Dermis blood vessel endothelial cell (primary cell): Measurements from ENCODE around the gene ADO. TPM values are rescaled to one million over a fixed set of nuclear protein-coding genes. Genes with fewer than 3 reads are reported as not detected.
"Not testable (repeated sequence)": the region's sequence is repeated elsewhere in the genome, so short reads cannot be mapped to it uniquely, and the experiment has no call there.

Source experiments
- DNase-seq: peaks from one replicate; pipeline ENCODE4 v3.0.0; 2010
- total RNA-seq: library from RNA; depleted of rRNA; stranded (reverse); fragments of >200 nt; gene quantifications from 2 replicates; pipeline ENCODE4 v1.2.3, GENCODE V29; 2014

Gene ADO
- total RNA-seq: 22.3 and 24.8 TPM in 2 replicates

DNA sequence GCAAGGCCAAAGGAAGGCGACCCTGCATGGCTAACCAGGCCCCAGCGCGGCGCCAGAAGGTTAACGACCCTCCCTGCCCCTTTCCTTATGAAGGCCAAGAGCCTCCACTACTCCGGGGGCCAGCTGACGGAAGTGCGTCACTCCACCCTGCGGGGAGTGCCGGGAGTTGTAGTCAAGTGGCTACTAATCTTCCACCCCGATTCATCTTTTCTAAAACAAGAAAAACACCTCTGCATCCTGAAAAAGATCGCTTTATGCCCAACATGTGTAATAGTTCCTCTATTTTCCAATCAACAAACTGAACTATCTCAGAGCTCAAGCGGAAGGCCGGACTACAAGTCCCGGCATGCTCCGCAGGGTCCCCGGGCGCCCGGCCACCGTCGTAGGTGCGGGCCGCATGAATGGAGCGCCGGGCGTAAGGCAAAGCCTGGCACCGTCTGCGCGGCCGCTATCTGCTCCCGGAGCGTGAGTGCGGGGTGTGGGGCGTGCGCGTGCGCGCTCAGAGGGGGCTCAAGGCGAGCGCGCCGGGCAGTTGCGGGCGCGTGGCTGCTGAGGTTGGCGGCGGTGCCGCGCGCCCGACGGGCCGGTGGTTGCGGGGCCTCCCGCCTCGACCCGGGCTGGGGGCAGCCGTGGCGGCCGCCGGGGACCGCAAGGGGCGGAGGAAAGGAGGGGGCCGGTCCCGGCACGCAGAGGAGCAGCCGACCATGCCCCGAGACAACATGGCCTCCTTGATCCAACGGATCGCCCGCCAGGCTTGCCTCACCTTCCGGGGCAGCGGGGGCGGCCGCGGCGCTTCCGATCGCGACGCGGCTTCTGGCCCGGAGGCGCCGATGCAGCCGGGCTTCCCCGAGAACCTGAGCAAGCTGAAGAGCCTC, at the start of gene ADO:
ADO (plus strand) TSS at position 365 of the 875 bp plus-strand sequence; CDS start at position 705, 340 bp downstream.
- DNase-seq: peak; percentile 91

DNA sequence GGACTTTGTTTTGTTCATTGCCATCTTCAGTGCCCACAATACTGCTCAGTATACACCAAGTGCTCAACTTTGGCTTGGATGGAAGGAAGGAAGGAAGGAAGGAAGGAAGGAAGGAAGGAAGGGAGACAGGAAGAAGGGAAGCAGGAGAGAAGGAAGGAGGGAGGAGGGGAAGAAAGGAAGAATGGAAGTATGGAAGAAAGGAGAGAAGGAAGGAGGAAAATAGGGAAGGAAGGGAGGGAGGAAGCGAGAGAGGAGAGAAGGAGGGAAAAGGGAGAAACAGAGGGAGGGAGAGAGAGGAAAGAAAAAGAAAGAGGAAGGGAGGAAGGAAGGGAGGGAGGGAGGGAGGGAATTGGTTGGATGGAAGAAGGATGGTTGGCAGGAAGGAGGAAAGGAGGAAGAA, 49.6 kb upstream of the ADO start:
- no peak for DNase-seq

DNA sequence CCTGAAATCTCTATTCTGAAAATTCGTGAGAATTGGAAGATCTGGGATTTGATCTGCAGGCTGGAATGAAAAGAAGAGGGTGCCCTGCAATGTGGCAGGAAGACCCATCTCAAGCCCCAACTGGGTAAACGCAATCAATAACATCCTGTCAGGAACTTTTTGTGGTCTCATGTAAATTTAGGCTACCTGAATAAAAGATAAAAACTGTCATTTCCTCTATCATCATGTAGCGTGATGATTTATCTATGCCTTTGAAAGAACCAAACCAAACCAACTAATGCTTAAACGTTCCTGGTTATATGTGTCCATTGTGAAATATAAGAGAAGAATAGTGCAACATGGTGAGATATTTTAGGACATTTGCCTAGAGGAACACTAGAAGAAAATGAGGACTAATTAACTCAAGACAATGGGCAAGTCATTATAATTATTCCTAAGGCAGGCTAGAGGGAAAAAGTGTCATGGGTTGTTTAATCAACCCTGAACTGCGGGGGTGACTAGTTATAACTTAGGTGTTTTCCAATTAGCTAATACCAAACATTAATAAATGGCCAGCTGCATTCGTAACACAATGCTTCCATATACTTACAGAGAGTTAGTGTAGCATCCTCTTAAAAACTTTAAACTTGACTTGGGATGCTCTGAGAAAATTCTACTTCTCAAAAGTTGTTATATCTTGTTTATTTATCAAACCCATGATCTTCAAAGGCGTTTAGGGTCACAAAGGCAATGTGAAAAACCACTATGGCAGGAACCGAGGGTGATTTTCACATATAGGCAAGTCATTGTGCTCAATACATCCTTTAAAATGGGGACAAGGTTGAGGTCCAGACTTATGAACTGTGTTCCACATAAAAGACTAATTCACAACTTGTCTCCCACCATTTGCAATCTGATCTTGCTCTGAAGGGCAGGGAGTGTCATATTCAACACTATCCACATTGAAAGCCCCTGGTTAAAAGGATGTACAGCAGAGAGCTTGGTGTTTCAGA, 48.6 kb upstream of the ADO start:
- DNase-seq: no peak

DNA sequence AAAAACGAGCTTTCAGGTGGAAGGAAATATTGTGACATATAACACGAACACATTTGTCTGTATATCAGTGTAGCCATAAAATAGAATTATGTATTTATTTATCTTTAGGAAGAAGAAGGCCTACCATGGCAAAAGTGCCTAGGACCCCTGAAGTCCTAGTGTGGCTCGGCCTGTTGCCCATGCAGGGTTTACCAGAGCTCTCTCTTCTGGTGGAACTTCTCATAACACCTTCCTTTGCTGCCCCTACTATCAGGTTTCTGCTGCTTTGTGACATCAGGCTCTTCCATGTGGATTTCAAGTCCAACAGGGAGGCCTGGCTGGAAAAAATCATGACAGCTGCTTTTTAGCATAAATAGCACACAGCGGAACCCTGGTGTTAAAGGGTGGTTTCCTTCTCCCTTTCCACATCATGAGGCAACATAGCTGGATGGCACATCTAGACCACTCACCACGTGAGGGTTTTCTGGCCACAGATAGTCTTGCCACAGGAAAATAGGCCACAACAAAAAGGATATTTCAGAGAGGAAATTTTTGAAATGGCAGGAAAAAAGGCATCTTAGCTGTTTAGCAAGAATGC, 44.8 kb upstream of the ADO start:
- DNase-seq: no peak

DNA sequence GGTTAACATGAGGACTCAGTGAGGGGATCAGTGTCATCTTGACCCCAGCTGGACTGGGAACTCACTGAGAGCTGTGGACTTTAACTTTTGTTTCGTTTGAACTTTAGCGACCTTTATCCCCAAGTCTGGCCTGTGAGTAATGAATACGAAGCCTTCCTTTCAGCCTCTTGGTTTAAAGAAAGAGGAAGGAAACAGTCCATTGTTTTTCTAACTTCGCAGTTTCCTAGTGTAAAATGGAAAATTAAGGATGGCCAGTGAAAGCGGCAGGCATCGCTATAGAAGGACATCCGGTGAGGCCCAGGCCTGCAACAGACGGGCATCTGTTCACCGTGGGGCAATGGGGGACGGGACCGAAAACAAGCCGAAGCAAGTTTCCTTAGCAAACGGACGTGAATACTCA, 44.1 kb upstream of the ADO start:
- DNase-seq: peak; percentile 86

DNA sequence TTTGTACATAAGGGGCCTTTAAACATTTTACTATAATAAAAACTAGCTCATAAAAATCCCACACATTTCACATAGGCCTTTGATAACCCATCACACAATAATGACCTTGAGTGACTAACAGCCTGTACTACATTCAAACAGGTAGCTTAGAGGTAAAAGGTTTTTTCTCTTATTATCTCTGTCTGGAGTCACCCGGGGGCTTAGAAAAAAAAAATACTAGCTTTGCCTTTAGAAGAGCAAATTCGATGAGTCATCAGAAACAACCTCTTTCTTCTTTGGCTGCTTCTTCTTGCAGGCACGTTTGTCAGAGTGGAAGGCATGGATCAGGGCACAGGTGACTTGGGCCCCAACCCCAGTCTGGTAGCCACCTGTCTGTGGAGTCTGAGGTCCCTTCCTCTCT, 43.4 kb upstream of the ADO start:
- peak; percentile 35 for DNase-seq

DNA sequence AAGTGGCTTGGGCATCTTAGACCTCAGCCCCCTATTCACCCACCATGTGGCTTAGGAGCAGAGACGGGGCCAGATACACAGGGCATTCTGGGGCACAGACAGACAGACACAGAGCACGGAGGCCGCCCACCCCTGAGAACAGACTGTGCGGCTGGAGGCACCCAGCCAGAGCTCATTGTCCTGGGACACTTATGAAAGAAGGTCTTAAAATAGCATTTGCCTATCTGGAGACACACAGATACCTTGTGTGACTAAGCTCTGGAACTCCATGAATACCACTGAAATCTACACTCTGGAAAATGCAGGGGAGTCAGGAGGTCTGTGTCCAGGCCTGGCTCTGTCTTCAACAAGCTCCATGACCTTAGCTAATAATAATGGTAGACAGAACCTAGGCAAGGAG, 41.4 kb upstream of the ADO start:
- no peak for DNase-seq

DNA sequence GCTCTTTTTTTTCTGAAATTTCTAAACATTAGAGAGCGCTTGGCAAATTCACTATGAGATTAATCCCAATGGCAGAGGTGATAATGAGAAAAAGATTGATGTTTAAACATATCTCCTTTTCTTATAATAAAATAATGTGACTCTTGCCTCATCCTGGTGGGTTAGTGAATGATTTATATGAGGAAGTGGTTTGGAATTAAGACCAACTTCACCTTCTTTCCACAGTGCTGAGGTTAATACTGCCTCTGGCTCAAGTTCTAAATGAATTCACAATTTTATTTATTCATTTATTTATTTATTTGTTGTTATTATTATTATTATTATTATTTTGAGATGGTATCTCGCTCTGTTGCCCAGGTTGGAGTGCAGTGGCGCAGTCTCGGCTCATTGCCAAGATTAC, 40.5 kb upstream of the ADO start:
- no peak for DNase-seq

DNA sequence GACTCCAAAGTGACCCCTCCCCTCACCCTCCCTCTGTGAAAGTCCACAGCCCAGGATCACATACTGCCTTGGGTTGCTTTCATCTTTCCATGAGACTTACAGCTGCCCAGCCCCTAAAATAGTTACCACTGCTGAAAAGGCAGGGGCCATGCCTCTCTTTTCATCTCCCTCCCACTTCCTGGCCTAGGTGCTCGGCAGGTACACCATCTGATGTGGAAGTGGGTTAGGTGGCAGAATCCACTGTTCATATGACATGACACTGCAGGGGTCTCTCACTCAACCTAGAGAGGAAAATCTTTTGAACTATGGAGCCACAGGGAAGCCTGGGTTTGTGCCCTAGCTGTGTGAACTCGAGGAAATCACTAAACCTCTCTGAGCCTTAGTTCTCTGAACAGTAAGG, 38.8 kb upstream of the ADO start:
- DNase-seq: no peak

DNA sequence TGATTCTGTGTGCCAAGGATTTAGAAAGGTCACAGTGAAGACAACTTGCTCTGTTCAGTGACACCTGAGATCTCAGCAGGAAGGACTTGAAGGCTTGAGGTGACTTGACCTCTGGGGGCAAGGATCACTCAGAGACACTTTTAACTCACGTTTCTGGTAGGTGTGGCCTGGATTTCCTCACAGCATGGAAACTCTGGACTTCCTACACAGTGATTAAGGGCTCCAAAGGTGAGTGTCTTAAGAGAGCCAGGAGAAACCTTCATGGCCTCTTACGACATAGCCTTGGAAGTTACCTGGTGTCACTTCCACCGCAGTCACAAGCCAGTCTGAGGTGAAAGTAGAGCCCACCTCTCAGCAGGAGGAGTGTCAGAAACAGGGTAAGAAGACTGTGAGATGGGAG, 38.1 kb upstream of the ADO start:
- no peak for DNase-seq

DNA sequence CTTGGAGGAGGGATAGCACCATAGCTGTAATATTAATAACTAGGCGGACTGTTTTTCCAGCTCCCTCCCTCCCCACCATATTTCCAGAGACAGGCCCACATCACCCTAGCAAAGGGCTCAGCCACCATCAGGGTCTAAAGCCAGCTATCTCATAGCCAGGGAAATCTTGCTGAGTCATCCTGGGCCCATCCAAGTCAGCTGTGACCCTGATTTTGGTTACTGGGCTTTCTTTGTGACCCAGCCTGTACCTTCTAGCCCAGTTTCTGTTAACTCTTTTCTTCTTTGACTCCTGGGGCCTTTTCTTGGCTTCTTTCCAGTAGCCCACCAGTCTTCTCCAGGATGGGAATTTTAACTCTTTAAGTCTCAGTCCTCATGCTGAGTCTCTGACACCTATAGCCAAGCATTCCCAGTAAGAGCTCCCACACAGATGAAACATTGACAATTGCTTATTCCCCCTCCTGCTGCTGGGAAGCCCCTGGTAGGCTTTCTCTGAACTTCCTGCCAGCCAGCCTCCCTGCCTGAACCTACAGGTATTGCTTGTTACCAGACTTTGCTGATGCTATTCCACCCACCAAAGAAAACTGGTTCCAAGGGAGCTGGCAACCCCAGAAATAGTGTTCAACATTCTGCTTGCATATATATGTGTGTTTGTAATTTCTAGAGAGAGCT, 34.8 kb upstream of the ADO start:
- no peak for DNase-seq

DNA sequence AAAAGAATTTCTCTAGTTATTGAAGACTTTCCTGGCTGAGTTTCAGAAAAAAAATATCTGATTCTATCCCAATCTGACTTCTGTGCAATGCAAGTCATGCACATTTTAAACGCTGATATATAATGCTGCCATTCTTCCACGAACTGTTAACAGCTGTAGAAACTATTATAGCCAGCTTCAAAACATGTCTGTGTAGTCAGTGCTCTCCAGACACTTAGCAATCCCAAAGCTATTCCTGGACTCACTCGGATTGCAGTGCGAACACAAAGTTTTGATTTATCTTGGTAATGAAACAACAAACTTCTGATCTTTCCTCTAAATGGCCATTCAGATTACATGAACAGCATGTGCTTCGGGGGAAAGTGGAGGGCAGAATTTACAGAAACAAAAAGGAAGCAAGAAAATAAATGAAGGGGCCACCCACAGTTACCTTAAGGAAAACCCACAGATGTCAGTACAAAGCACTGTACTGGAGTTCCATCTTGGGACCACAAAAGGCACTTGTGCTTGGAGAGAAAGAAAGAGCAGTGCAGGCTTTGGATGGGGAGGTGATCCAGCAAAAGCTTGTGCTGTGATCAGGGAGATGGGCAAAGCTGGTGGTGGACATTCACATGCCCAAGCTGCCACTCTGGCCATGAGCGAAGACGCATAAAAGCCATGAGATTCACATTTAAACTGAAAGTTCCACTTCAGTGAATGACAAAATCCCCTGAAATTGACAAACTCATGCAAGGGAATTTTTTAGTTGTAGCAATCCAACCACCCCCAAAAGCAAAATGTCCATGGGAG, 32.1 kb upstream of the ADO start:
- no peak for DNase-seq

DNA sequence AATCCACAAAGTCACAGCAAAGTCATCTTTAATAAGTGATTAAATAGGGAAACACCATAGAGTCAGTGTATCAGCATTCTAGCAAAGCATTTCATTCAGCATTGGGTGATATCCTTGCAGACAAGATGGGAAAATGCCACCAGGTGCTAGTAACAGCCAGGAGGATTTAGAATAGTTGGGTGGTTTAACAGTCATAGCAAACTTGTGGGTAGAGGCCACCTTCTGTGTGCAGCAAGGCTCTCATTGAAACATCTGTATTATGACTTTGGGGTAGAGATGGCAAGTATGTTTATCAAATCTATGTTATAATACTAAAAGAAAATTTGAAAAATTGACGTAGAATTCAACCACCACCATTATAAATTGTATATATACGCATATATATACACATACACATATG, 26.4 kb upstream of the ADO start:
- no peak for DNase-seq

DNA sequence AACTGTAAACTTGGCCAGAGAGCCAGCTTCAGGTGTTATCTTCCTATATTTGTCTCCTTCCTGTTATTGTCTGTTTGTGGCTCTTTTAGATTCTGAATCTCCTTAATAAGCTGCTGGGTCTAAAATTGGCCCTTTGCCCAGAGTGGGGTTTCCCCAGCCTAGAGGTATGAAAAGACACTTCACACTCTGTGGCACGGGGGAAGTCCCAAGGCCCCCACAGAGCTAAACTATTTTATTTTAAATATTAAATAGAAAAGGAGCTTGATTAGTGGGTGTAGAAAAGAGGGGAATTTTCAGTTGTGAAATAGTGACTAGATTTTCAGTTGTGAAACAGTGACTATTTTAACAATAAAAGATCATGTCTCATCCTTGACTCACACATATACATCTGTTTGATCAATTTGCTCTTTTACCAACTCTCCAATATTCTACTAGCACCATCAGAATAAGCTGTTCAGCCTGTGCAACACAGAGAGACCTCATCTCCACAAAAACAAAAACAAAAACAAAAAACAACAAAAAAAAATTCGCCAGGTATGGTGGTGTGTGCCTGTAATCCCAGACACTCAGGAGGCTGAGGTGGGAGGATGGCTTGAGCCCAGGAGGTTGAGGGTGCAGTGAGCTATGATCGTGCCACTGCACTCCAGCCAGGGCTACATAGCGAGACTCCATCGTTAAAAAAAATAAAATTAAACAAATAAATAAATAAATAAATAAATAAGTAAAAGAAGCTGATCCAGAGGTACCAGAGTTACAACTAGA, 24.9 kb upstream of the ADO start:
- peak; percentile 41 for DNase-seq

DNA sequence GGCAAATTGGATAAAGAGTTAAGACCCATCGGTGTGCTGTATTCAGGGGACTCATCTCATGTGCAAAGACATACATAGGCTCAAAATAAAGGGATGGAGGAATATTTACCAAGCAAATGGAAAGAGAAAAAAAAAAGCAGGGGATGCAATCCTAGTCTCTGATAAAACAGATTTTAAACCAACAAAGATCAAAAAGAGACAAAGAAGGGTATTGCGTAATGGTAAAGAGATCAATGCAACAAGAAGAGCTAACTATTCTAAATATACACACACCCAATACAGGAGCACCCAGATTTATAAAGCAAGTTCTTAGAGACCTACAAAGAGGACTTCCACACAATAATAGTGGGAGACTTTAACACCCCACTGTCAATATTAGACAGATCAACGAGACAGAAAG, 20.0 kb upstream of the ADO start:
- DNase-seq: not testable (repeated sequence)

DNA sequence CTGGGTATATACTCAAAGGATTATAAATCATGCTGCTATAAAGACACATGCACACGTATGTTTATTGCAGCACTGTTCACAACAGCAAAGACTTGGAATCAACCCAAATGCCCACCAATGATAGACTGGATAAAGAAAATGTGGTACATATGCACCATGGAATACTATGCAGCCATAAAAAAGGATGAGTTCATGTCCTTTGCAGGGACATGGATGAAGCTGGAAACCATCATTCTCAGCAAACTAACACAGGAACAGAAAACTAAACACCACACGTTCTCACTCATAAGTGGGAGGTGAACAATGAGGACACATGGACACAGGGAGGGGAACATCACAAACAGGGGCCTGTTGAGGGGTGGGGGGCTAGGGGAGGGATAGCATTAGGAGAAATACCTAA, 16.2 kb upstream of the ADO start:
- DNase-seq: not testable (repeated sequence)

DNA sequence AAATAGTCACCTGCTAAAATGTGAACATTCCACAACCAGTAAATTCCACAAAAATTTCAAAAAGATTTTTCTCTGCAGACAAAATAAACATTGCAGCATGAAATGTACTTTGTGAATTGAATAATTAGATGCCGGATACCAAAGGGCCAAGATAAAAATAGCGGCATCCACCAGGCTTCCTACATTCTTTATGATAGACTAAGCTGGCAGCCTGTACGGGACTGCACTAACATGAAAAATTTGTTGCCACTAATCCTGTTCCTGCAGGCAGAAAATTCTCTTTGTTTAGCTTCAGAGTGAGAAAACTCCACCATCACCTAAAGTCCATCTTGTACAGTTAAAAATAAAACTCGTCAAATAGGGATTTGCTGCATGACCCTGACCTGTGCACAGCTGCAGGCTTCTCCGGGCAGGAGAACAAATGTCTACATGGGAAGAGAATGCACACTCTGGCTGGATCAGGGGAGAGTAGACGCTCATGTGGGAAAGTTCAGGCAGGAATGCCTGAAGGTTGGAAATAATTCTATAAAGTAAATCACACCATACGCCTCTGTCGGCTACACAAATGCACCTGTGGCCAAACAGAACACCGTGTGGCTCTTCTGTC, 15.6 kb upstream of the ADO start:
- DNase-seq: no peak

DNA sequence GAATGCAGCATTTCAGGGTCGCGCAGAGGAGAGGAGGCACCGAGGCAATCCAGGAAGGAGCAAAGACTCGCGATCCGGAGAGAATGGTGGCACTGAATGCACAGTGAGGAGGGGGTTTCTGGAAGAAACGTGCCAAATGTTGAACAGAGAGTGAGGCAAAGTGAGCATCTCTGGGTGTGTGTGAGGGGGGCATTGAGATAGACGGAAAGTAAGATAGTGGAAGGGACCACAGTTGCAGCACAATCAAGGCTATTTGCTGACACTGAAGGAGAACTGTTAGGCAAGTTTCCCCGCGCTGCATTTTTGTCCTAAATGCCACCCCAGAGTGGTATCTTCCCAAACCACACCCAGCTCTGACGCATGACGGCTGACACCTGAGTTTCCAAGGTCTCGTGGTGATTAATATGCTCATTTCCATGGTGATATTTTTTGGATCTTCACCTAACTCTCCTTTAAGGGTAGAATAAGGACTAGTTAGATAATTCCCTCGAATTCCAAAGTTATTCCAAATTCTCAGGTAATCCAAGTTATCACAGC, 14.4 kb upstream of the ADO start:
- no peak for DNase-seq

DNA sequence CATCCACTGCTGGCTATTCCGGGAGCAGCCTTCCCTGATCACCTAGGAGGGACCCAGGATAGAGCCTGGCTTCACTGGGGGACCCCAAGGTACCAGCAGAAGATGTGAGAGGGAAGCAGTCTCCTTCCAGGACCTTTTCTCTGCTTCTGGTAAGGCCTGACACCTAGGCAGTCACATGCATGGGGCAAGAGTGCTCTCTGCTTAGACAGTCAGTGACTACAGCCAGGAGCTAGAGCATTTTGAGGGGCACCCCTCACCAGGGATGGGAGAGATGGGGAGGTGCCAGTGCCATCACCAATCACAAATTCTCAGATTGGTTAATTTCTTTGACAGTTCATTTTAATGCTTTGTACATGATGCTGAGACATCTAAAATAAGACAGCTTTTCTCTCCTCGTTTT, 13.9 kb upstream of the ADO start:
- DNase-seq: no peak

DNA sequence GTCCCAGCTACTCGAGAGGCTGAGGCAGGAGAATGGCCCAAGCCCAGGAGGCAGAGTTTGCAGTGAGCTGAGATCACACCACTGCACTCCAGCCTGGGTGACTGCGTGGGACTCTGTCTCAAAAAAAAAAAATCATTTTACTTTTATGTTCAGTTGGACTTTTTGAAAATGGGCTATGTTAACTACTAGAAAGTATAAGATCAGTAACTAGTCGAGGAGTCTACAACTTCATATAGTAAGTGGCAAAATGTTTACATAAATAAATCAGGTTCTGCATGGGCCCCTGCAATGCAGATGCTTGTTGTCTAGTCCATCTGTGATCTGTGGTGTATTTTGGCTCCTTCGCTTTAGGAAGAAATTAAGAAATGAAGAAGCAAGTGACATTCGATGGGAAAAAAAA, 12.3 kb upstream of the ADO start:
- DNase-seq: no peak
